GM21360 (cell line): ENCODE results near the gene SLC2A3.
"Not testable (repeated sequence)": the region's sequence is repeated elsewhere in the genome, so short reads cannot be mapped to it uniquely, and the experiment has no call there.

Source experiments
- ATAC-seq: cut with Tn5 transposase; IDR thresholded peaks from one replicate; pipeline ENCODE4 v1.9.1; 2021; ENCODE audit warnings: mild to moderate bottlenecking, moderate library complexity; ENCODE audit not compliant: unreplicated experiment

Gene SLC2A3

DNA sequence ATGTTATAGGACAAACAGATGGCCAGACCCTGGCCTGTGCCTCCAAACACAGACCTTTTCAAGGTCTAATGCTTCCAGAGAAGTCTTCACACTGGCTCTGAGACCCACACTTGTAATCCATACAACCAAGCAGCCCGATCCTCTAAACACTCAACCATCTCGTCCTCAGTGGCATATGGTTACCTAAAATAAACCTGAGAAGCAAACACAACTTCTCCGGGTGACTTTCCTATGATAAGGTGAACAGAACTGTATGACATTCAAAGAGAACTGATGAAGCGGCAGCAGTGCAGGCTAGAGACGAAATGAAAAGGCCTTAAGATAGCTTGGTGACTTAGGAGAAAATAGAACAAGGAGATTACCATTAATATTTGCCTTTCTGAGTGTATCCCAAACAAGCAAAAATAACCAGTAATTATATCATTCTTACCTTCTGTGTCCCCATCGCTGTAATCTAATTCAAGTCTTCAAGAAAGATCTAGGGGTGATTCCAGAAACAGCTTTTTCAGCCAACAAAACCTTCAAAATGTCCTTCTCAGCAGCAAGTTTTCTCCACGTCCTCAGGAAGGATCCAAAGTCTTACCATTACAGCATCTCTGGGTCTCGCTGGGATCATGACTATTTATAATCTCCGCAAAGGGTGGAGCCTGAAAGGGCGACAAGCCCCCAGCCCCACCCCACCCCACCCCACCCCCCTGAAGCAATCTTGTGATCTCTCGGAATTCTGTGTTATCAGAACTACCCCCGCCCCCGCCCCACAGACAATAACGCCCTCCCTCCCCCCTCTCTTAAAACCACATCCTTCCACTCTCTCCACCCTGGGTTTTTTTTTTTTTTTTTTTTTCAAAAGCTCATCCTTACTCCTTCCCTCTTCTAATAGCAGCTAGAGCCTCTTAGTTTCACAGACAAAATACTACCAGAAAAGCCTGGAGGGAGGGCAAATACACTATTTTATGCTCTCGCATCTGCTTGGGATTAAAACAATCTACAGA lies at the start of gene SLC2A3:
TSS of gene SLC2A3 (minus strand) at position 598 of the 992 bp plus-strand sequence. CDS start at position 445, 153 bp downstream.
- no peak for ATAC-seq

DNA sequence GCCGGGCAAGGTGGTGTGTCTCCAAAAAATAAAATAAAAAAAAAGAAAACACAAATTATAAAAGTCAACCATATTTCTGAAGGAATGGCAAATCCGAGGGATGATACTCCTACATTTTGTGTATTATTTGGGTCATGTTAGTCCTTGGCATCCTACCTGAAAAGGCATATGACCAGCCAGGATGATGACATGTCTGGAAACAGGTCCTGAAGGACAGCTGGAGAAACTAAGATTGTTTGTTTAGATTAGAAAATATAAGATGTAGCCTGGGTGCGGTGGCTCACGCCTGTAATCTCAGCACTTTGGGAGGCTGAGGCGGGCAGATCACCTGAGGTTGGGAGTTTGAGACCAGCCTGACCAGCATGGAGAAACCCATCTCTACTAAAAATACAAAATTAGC lies 48.9 kb upstream of the SLC2A3 start:
- no peak for ATAC-seq

DNA sequence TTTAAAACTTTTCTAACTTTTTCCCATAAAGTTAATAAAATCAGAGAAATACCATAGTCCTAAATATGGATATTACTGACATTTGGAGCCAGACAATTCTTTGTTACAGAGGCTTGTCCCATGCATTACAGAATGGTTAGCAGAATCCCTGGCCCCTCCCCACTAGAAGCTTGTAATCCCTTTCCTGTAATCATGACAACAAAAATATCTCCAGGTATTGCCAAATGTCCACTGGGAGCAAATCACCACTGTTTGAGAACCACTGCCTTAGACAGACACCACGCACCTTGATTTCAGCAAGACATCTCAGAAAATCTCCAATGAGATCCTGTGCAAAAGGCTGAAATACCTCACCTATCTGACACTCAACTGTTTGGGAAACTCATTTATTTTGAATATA lies 47.5 kb upstream of the SLC2A3 start:
- not testable (repeated sequence) for ATAC-seq

DNA sequence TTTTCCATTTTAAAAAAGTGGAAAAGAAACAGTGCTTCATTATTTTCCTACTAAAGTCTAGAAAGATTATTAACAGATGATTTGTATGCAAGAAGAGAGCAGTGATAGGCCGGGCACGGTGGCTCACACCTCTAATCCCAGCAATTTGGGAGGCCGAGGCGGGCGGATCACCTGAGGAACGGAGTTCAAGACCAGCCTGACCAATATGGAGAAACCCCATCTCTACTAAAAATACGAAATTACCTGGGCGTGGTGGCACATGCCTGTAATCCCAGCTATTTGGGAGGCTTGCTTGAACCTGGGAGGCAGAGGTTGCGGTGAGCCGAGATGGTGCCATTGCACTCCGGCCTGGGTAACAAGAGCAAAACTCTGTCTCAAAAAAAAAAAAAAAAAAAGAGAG lies 47.0 kb upstream of the SLC2A3 start:
- ATAC-seq: not testable (repeated sequence)

- not testable (repeated sequence) for ATAC-seq
Measured at GRCh38 chr12:7982332-7982735, 46.3 kb upstream of the SLC2A3 start.

DNA sequence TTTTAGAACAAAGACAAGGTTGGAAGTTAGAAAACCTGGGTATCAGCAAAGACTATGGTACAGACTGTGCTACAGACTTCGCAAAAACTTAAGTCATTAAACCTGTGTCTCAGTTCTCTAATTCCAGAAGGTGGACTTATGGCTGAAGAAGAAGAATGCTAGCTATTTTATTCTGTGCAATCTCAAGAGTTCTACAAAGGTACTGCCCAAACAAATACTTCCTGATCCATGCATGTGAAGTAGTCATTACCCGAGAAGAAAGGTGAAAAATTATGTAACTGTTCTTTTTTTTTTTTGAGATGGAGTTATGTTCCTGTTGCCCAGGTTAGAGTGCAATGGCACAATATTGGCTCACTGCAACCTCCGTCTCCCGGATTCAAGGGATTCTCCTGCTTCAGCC lies 45.5 kb upstream of the SLC2A3 start:
- ATAC-seq: no peak

- not testable (repeated sequence) for ATAC-seq
Measured at GRCh38 chr12:7977351-7978124, 41.6 kb upstream of the SLC2A3 start.

DNA sequence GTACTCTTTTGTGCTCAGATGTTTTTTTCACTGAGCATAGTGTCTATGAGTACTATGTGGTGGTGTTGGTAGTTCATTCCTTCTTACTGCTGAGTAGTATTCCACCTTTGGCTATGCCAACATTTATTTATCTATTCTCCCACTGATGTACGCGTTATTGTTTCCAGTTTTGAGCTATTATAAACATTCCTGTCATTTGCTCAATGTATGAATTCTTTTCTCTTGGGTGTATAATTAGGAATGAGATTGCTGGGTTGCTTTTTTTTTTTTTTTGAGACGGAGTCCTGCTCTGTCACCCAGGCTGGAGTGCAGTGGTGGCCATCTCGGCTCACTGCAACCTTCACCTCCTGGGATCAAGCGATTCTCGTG lies 37.5 kb upstream of the SLC2A3 start:
- no peak for ATAC-seq

DNA sequence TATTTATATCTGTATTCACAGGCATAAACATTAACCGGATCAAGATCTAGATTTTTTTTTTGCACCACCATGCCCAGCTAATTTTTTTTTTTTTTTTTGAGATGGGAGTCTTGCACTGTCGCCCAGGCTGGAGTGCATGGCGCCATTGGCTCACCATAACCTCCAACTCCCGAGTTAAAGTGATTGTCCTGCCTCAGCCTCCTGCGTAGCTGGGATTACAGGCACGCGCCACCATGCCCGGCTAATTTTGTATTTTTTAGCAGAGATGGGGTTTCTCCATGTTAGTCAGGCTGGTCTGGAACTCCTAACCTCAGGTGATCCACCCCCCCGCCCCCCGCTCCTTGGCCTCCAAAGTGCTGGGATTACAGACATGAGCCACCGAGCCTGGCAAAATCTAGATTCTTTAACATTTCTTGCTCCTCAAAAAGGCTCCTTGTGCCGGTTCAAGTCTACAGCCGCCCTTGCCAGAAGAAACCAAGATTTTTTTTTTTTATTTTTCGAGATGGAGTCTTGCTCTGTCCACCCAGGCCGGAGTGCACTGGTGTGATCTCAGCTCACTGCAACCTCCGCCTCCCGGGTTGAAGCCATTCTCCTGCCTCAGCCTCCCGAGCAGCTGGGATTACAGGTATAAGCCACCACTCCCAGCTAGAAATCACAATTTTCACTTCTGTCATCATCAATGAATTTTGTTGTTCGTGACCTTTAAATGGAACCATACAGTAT lies 36.9 kb upstream of the SLC2A3 start:
- no peak for ATAC-seq

DNA sequence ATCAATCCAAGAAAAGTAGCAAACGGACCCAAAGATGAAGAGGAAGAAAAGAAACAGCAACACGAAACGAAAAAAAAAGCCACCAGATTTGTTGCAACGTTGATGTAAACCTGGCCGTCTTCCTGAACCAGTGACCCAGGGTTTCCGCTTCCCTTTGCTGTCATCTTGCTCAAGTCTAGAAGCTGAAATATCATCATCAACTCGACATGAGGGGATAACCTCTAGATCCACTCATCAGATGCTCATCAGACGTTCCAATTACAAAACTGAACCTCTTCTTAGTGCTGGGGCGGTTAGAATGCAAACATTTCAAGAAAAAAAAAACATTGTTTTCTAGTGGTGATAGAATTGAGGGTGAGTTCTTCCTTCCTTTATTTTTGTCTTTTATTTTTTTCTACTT lies 36.3 kb upstream of the SLC2A3 start:
- ATAC-seq: not testable (repeated sequence)

GRCh38 chr12:7971765-7972164 lies 35.8 kb upstream of the SLC2A3 start:
- ATAC-seq: not testable (repeated sequence)

DNA sequence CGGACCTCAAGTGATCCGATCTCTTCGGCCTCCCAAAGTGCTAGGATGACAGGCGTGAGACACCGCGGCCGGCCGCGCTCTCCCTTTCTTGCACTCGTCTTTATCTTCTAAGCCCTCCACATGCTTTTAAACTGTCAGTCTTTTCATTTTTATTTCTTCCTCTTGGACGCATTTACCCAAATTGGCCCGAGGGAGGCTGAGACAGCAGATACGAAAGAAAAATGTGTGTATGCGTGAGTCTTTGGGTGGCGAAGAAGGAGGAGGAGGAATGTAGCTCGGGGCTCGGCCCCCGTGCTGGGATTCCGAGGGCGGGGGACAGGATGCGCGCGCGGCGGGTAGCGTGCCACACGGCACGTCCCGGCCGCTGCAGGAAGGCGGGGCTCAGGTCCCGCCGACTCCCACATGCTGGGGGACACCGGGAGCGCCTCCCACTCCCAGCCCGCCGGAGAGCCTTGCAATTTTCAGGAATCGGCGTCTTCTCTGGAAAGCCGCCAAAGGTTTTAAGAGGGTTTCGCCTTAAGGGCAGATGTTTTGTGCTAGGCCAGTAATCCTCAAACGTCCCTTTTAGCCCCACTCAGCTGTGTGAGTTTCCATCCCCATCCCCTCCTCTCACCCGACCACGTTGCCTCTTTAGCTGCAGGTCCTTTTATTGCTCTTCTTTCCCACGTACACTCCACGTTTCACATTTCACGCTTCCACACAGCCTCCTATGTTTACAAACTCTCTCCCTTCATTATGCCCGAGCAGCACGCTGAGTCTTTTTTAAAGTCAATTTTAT lies 34.7 kb upstream of the SLC2A3 start:
- ATAC-seq: peak; percentile 87

- no peak for ATAC-seq
Measured at GRCh38 chr12:7966563-7966962, 30.6 kb upstream of the SLC2A3 start.

GRCh38 chr12:7964669-7965068 lies 28.7 kb upstream of the SLC2A3 start:
- not testable (repeated sequence) for ATAC-seq

GRCh38 chr12:7961395-7962178 lies 25.6 kb upstream of the SLC2A3 start:
- no peak for ATAC-seq

DNA sequence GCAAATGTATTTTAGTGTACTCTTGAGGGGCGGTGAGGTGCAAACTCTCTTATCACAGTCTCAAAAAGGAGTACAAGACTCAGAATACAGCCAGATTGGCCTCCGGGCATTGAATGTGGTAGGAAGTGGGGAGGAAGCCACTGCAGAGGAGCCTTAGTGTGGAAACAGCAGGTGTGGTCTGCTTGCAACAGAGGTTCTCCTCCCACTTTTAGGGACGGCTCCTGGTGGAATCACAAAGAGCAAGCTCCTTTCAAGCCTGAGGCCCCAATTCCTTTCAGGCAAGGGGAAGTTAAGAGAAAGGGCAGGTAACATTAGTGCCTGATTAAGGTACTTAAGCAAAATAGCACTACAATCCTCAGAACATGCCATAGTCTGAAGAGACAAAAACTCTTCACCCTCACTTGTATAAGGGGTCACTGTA lies 23.7 kb upstream of the SLC2A3 start:
- ATAC-seq: no peak

GRCh38 chr12:7959278-7959677 lies 23.3 kb upstream of the SLC2A3 start:
- ATAC-seq: no peak

DNA sequence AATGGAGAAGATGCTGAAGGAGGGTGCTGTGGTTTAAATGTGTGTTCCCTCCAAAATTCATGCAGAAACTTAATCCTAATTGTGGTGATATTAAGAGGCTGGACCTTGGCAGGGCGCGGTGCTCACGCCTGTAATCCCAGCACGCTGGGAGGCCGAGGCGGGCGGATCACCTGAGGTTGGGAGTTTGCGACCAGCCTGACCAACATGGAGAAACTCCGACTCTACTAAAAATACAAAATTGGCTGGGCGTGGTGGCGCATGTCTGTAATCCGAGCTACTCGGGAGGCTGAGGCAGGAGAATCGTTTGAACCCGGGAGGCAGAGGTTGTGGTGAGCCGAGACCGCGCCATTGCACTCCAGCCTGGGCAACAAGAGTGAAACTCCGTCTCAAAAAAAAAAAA lies 18.9 kb upstream of the SLC2A3 start:
- ATAC-seq: not testable (repeated sequence)

DNA sequence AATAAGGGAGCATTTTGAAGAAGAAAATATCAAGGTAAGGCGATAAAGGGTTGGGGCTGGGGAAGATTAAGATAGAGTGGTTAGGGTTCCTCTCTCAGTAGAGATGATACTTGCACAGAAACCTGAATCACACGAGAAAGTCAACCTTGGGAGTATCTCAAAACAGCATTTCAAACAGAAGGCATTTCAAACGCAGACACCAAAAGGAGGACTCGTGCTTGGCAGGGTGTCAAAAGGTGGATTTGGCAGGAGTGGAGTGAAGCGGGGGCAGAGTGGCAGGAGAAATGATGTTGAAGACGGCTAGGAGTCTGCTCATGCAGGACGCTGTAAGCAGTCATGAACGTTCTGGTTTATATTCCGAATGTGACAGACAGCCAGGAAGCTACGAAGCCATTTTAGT lies 18.4 kb upstream of the SLC2A3 start:
- not testable (repeated sequence) for ATAC-seq
